ENCODE results near the gene PRKAG2. TPM values are rescaled to one million over a fixed set of nuclear protein-coding genes. Genes with fewer than 3 reads are reported as not detected.

PRKAG2 gene
- polyA plus RNA-seq, 2 donors: 9.0 to 11.2 TPM

DNA sequence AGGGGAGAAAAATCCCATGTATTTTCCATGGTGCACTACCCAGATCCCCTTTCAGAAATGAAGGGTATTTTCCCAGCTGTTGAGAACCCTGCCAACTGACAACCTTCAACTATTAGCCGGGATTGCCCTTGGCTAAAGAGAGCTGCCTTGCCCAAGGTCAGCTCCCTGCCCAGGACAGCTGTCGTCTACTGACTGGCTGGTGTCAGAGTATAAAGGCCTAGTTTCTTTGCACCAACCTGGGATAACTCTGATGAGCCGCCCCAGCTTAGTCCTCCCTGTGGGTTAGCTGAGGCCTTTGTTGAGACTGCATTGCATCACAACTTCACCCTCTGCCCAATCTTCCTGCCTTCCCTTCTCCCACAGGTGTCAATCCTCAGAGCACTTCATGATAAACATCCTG lies 210.0 kb downstream of the PRKAG2 start:
- Histone ChIP-seq H3K27ac (ENCODE audit: low read depth in 2 of 2, low read length in 1 of 2) (no peak overlapping the region), H3K4me3 (ENCODE audit: low read depth in 1 of 2, low read length in 2 of 2) (no peak overlapping the region), H3K27me3 (ENCODE audit: control insufficient read depth in 1 of 2, insufficient read depth in 2 of 2, low read length in 2 of 2) (no peaks in the 10 kb centered on the region), H3K9me3 (ENCODE audit: control insufficient read depth in 2 of 2, insufficient read depth in 1 of 2, low read depth in 1 of 2, low read length in 1 of 2) (no peaks in the 10 kb centered on the region), H3K4me1 (ENCODE audit: control insufficient read depth in 2 of 2, insufficient read depth in 2 of 2, low read length in 1 of 2) (no peaks in the 10 kb centered on the region), H3K36me3 (ENCODE audit: control insufficient read depth in 2 of 2, insufficient read depth in 2 of 2, low read length in 1 of 2) (peaks cover 0 to 3% of the 10 kb centered on the region in 2 donors)
- 88 to 94% methylated on average over 3 of the region's 3 CpGs for WGBS, 2 donors

DNA sequence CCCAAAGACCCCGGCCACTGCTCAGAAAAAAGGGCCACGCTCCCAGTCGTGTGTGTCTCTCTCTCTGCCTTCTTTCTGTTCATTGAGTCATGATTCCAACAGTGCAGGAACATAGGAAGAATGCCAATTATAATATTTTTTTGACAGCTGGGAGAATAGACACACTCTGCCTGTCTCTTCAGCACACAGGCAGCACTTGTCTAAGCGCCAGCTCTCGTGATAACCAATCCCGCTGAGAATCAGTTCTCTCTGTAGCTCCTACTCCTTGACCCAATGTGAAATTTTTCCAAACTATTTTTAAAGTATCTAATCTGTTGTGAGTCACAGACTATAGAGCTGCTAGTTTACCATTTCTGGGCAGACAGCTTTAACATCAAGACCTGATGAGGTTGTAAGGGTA lies 211.5 kb downstream of the PRKAG2 start:
- H3K4me3 ChIP-seq (ENCODE audit: low read depth in 1 of 2, low read length in 2 of 2): no peak overlapping the region
- H3K36me3 ChIP-seq (ENCODE audit: control insufficient read depth in 2 of 2, insufficient read depth in 2 of 2, low read length in 1 of 2): peaks cover 0 to 3% of the 10 kb centered on the region in 2 donors
- WGBS, 2 donors: 43 to 61% methylated on average over 6 of the region's 6 CpGs
- H3K27me3 ChIP-seq (ENCODE audit: control insufficient read depth in 1 of 2, insufficient read depth in 2 of 2, low read length in 2 of 2): no peaks in the 10 kb centered on the region
- no peaks in the 10 kb centered on the region for H3K9me3 ChIP-seq (ENCODE audit: control insufficient read depth in 2 of 2, insufficient read depth in 1 of 2, low read depth in 1 of 2, low read length in 1 of 2)
- peak overlapping the region in 1 of 2 donors; percentile 24 for H3K27ac ChIP-seq (ENCODE audit: low read depth in 2 of 2, low read length in 1 of 2)
- no peaks in the 10 kb centered on the region for H3K4me1 ChIP-seq (ENCODE audit: control insufficient read depth in 2 of 2, insufficient read depth in 2 of 2, low read length in 1 of 2)

DNA sequence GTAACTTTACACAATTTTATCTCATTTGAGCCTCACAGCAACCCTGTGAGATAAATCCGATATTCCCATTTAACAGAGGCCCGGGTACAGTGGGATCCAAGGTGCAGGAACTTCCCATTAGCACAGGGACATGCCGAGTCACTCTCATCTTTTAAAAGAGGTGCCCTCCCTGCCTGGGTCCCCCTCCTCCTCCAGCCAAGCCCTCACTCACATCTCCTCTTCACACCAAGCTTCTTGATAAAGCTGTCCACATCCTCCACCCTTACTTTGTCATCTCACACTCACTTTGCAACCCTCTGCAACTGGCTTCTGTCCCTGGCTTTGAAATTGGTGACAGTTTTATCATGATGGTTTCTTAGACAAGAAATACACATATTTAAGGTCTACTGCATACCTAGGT lies 212.6 kb downstream of the PRKAG2 start:
- Histone ChIP-seq H3K27ac (ENCODE audit: low read depth in 2 of 2, low read length in 1 of 2) (no peak overlapping the region), H3K4me1 (ENCODE audit: control insufficient read depth in 2 of 2, insufficient read depth in 2 of 2, low read length in 1 of 2) (no peaks in the 10 kb centered on the region), H3K4me3 (ENCODE audit: low read depth in 1 of 2, low read length in 2 of 2) (no peak overlapping the region), H3K9me3 (ENCODE audit: control insufficient read depth in 2 of 2, insufficient read depth in 1 of 2, low read depth in 1 of 2, low read length in 1 of 2) (no peaks in the 10 kb centered on the region), H3K27me3 (ENCODE audit: control insufficient read depth in 1 of 2, insufficient read depth in 2 of 2, low read length in 2 of 2) (no peaks in the 10 kb centered on the region), H3K36me3 (ENCODE audit: control insufficient read depth in 2 of 2, insufficient read depth in 2 of 2, low read length in 1 of 2) (no peaks in the 10 kb centered on the region)
- 92 to 95% methylated on average over 3 of the region's 3 CpGs for WGBS, 2 donors

DNA sequence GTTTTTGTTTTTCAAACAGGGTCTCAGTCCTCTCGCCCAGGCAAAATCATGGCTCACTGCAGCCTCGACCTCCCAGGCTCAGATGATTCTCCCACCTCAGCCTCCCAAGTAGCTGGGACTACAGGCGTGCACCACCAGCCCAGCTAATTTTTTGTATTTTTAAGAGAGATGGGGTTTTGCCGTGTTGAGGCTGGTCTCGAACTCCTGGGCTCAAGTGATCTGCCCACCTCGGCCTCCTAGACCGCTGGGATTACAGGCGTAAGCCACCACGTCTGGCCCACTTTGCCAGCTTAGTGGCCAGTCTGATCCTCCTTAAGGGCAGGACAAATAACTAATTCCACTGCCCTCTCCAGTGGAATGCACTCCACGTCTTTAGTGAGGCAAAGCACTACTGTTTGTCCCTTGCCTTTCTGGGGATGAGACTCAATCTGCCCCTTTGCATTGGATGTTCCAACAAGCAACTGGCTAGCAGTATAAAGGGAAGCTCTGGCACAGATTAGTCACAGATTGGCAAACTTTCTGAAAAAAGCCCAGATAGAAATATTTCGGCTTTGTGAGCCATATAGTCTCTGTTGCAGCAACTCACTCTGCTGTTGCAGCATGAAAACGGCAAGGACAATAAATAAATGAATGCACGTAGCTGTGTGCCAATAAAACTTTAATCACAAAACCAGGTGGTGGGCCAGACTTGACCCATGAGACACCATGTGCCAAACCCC lies 213.4 kb downstream of the PRKAG2 start:
- no peaks in the 10 kb centered on the region for H3K36me3 ChIP-seq (ENCODE audit: control insufficient read depth in 2 of 2, insufficient read depth in 2 of 2, low read length in 1 of 2)
- H3K27me3 ChIP-seq (ENCODE audit: control insufficient read depth in 1 of 2, insufficient read depth in 2 of 2, low read length in 2 of 2): no peaks in the 10 kb centered on the region
- no peak overlapping the region for H3K4me3 ChIP-seq (ENCODE audit: low read depth in 1 of 2, low read length in 2 of 2)
- 84 to 91% methylated on average over 13 of the region's 13 CpGs for WGBS, 2 donors
- no peaks in the 10 kb centered on the region for H3K4me1 ChIP-seq (ENCODE audit: control insufficient read depth in 2 of 2, insufficient read depth in 2 of 2, low read length in 1 of 2)
- no peak overlapping the region for H3K27ac ChIP-seq (ENCODE audit: low read depth in 2 of 2, low read length in 1 of 2)
- no peaks in the 10 kb centered on the region for H3K9me3 ChIP-seq (ENCODE audit: control insufficient read depth in 2 of 2, insufficient read depth in 1 of 2, low read depth in 1 of 2, low read length in 1 of 2)

DNA sequence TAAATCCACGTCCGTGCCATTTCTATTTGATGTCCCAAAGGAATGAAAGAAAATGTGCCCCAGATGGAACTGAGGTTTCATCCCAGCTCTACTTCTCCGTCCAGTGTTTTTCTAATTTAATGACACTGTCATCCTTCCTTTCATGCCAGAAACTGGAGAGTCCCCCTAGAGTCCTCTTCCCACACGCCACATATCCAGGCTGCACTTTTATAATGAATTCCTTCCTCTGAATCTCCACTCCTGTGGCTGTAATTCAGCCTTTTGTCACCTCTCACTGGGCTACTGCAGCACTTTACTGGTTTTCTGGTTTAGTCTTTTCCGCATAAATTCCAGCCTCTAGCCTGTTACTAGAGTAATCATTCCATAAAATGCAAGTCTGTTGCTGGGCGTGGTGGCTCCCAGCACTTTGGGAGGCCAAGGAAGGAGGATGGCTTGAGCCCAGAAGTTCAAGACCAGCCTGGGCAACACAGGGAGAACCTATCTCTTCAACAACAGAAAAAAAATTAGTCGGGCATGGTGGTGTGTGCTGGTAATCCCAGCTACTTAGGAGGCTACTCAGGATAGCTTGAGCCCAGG lies 214.6 kb downstream of the PRKAG2 start:
- H3K27ac ChIP-seq (ENCODE audit: low read depth in 2 of 2, low read length in 1 of 2): no peak overlapping the region
- no peaks in the 10 kb centered on the region for H3K36me3 ChIP-seq (ENCODE audit: control insufficient read depth in 2 of 2, insufficient read depth in 2 of 2, low read length in 1 of 2)
- H3K4me3 ChIP-seq (ENCODE audit: low read depth in 1 of 2, low read length in 2 of 2): no peak overlapping the region
- H3K4me1 ChIP-seq (ENCODE audit: control insufficient read depth in 2 of 2, insufficient read depth in 2 of 2, low read length in 1 of 2): no peaks in the 10 kb centered on the region
- H3K9me3 ChIP-seq (ENCODE audit: control insufficient read depth in 2 of 2, insufficient read depth in 1 of 2, low read depth in 1 of 2, low read length in 1 of 2): no peaks in the 10 kb centered on the region
- WGBS, 2 donors: 79 to 84% methylated on average over 7 of the region's 7 CpGs
- H3K27me3 ChIP-seq (ENCODE audit: control insufficient read depth in 1 of 2, insufficient read depth in 2 of 2, low read length in 2 of 2): no peaks in the 10 kb centered on the region

DNA sequence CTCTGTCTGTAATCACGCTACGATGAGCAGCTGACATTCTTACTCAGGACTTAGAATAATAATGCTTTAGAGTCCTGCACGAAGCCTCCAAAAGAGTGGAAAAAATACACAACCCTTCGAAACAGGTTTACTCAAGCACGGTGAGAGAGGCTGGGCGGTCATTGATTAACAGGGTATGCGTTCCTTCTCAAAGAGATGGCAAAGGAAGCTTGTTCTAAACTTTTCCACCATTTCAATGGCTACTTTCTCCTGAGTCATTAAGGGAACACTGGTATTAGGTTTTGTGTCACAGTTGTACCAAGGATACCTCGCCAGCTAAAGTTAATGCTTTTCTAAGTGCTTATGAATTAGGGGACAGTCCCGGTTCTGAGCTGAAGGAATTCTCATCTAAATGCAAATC lies 215.3 kb downstream of the PRKAG2 start:
- Histone ChIP-seq H3K9me3 (ENCODE audit: control insufficient read depth in 2 of 2, insufficient read depth in 1 of 2, low read depth in 1 of 2, low read length in 1 of 2) (no peaks in the 10 kb centered on the region), H3K27ac (ENCODE audit: low read depth in 2 of 2, low read length in 1 of 2) (no peak overlapping the region), H3K4me1 (ENCODE audit: control insufficient read depth in 2 of 2, insufficient read depth in 2 of 2, low read length in 1 of 2) (no peaks in the 10 kb centered on the region), H3K27me3 (ENCODE audit: control insufficient read depth in 1 of 2, insufficient read depth in 2 of 2, low read length in 2 of 2) (no peaks in the 10 kb centered on the region), H3K36me3 (ENCODE audit: control insufficient read depth in 2 of 2, insufficient read depth in 2 of 2, low read length in 1 of 2) (no peaks in the 10 kb centered on the region), H3K4me3 (ENCODE audit: low read depth in 1 of 2, low read length in 2 of 2) (no peak overlapping the region)
- 94 to 95% methylated on average over 9 of the region's 9 CpGs for WGBS, 2 donors

DNA sequence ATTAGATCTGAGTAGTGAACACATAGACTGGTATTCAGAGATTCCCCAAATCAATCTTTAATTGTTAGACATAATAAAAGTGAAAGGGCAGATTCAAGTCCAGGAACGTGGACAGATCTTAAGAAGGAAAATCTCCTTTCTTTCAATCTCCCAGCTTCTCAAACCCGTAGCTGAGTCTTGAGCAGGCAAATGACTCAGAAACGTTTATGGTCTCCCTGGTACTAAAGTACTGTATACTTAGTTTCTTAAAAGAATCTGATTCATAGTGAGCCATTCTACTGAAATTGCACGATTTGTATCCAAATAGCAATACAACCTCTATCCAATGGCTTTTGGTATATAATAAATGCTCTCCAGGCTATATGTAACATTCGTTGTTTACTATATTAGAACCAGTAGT lies 216.8 kb downstream of the PRKAG2 start:
- WGBS, 2 donors: 81 to 83% methylated on average over 5 of the region's 5 CpGs
- no peak overlapping the region for H3K27ac ChIP-seq (ENCODE audit: low read depth in 2 of 2, low read length in 1 of 2)

DNA sequence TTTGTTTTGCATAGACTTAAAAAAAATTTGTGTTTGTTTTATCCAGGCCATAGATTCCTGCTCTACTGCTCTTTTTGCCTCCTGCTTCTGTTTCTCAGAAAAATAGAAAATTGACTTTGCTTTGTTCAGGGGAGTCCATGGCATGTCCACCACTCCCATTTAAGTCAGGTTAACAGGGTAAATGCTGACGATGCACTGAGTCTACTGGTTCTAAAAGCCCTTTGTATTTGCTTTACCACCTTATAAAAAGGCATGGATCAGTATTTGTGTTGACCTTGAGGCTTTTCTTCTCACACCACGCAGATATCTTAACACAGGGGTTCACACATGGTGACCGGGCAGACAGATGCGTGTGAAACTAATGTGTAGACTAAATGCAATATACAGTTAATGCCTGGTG lies 217.7 kb downstream of the PRKAG2 start:
- Histone ChIP-seq H3K4me3 (ENCODE audit: low read depth in 1 of 2, low read length in 2 of 2) (no peak overlapping the region), H3K27ac (ENCODE audit: low read depth in 2 of 2, low read length in 1 of 2) (no peak overlapping the region), H3K27me3 (ENCODE audit: control insufficient read depth in 1 of 2, insufficient read depth in 2 of 2, low read length in 2 of 2) (no peaks in the 10 kb centered on the region), H3K4me1 (ENCODE audit: control insufficient read depth in 2 of 2, insufficient read depth in 2 of 2, low read length in 1 of 2) (no peaks in the 10 kb centered on the region), H3K36me3 (ENCODE audit: control insufficient read depth in 2 of 2, insufficient read depth in 2 of 2, low read length in 1 of 2) (no peaks in the 10 kb centered on the region), H3K9me3 (ENCODE audit: control insufficient read depth in 2 of 2, insufficient read depth in 1 of 2, low read depth in 1 of 2, low read length in 1 of 2) (no peaks in the 10 kb centered on the region)
- WGBS, 2 donors: 80 to 88% methylated on average over 4 of the region's 4 CpGs

More for the DNA sequence above, 216.8 kb downstream of the PRKAG2 start:
- no peaks in the 10 kb centered on the region for H3K9me3 ChIP-seq (ENCODE audit: control insufficient read depth in 2 of 2, insufficient read depth in 1 of 2, low read depth in 1 of 2, low read length in 1 of 2)
- H3K4me1 ChIP-seq (ENCODE audit: control insufficient read depth in 2 of 2, insufficient read depth in 2 of 2, low read length in 1 of 2): no peaks in the 10 kb centered on the region
- no peaks in the 10 kb centered on the region for H3K27me3 ChIP-seq (ENCODE audit: control insufficient read depth in 1 of 2, insufficient read depth in 2 of 2, low read length in 2 of 2)
- no peak overlapping the region for H3K4me3 ChIP-seq (ENCODE audit: low read depth in 1 of 2, low read length in 2 of 2)
- no peaks in the 10 kb centered on the region for H3K36me3 ChIP-seq (ENCODE audit: control insufficient read depth in 2 of 2, insufficient read depth in 2 of 2, low read length in 1 of 2)

DNA sequence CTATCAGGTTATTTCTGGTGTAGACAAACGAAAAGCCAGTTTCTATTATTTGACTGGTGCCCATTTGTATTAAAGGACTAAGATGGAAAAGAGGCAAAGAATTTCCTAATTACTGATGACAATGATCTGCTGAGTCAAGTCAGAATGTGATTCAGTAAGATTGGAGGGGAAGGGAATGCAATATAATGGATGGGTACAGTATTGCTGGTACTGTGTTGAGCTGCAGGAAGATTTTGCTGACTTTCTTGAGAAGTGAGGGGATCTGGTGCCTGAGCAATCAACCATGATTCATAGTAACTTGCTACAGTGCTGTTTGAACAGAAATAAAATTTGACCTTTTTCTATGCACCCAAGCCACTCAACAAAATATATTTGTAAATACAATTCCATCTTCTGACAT lies 218.1 kb downstream of the PRKAG2 start:
- Histone ChIP-seq H3K27me3 (ENCODE audit: control insufficient read depth in 1 of 2, insufficient read depth in 2 of 2, low read length in 2 of 2) (no peaks in the 10 kb centered on the region), H3K9me3 (ENCODE audit: control insufficient read depth in 2 of 2, insufficient read depth in 1 of 2, low read depth in 1 of 2, low read length in 1 of 2) (no peaks in the 10 kb centered on the region), H3K4me3 (ENCODE audit: low read depth in 1 of 2, low read length in 2 of 2) (no peak overlapping the region), H3K4me1 (ENCODE audit: control insufficient read depth in 2 of 2, insufficient read depth in 2 of 2, low read length in 1 of 2) (no peaks in the 10 kb centered on the region), H3K27ac (ENCODE audit: low read depth in 2 of 2, low read length in 1 of 2) (no peak overlapping the region), H3K36me3 (ENCODE audit: control insufficient read depth in 2 of 2, insufficient read depth in 2 of 2, low read length in 1 of 2) (no peaks in the 10 kb centered on the region)
- WGBS, 2 donors: 89 to 96% methylated on average over 1 of the region's 1 CpG

DNA sequence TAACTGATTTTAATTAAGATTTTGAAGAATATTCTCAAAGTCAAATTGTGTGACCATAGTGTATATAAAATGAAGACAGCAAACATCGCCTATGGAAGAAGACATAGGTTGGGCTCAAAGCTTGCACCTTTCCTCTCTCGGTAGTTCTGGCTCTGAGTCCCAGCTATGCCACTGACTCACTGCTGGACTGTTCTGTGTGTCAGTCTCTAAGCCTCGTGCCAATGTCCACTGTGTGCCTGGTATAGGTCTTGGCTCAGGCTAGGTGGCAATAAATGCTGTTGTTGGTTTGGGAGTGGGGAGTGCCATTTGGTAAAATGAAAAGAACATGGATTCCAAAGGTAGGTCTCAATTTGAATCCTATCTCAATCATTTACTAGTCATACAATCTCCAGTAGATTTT lies 219.7 kb downstream of the PRKAG2 start:
- Histone ChIP-seq H3K27me3 (ENCODE audit: control insufficient read depth in 1 of 2, insufficient read depth in 2 of 2, low read length in 2 of 2) (no peaks in the 10 kb centered on the region), H3K4me3 (ENCODE audit: low read depth in 1 of 2, low read length in 2 of 2) (no peak overlapping the region), H3K27ac (ENCODE audit: low read depth in 2 of 2, low read length in 1 of 2) (no peak overlapping the region), H3K36me3 (ENCODE audit: control insufficient read depth in 2 of 2, insufficient read depth in 2 of 2, low read length in 1 of 2) (no peaks in the 10 kb centered on the region), H3K4me1 (ENCODE audit: control insufficient read depth in 2 of 2, insufficient read depth in 2 of 2, low read length in 1 of 2) (no peaks in the 10 kb centered on the region), H3K9me3 (ENCODE audit: control insufficient read depth in 2 of 2, insufficient read depth in 1 of 2, low read depth in 1 of 2, low read length in 1 of 2) (no peaks in the 10 kb centered on the region)
- WGBS, 2 donors: 90 to 91% methylated on average over 3 of the region's 3 CpGs
